Measurements from ENCODE around the gene CGN. TPM values are rescaled to one million over a fixed set of nuclear protein-coding genes. Genes with fewer than 3 reads are reported as not detected.
"Not testable (repeated sequence)": the region's sequence is repeated elsewhere in the genome, so short reads cannot be mapped to it uniquely, and the experiment has no call there.

CGN gene
- total RNA-seq, 1 donor, result 1.7 TPM

DNA sequence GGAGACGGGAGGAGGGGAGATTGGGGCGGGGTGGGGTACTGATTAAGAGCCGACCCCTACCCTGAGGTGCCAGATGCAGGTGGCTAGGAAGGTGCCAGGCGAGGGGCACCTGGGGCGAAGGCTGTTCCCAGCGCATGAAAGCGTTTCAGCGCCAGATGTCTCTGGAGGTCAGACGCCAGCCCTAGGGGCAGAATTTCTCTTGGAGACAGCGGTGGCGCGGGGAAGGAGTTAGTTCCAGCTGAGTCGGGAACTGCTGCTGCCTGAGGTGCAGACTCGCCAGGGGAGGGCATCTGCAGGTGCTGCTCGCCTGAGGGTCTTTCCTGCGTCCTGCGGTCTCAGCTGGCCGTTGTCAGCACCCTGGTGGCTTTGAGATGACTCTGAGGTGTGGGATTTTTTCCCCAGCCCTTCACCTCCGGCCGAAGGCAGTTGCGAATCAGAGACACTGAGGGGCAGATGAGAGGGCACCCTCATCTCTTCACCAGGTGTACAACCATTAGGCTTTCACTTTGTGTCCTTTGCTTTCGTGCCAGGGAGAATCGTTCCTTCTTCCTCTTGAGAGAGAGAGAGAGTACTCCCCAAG, 539 bp downstream of the CGN start:
- Histone ChIP-seq H3K27me3 (ENCODE audit: insufficient read depth, low read length) (peaks cover 17% of the 10 kb centered on the region), H3K9me3 (ENCODE audit: low read depth, low read length) (no peaks in the 10 kb centered on the region), H3K4me1 (ENCODE audit: insufficient read depth, low read length) (peaks cover 26% of the 10 kb centered on the region), H3K4me3 (ENCODE audit: low read length) (peak overlapping the region; percentile 51)

DNA sequence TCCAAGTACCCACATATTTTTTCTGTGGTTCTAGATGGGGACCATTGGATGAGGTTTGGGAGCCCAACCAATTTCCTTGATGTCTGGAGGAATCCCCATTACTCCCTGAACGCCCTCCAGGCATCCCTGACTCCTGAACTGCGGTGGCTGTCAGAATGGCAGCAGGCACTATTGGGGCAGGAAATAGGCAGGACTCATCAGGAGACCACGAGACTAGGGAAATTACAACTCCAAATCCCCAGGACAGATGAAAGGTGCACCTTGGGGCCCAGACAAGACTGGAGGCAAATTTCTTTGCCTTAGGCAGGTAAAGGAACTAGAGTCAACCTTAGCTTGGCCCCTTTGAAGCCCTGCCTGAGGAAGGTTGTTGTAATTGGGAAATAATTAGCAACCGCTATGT, 1.1 kb downstream of the CGN start:
- no peak overlapping the region for H3K4me3 ChIP-seq (ENCODE audit: low read length)

DNA sequence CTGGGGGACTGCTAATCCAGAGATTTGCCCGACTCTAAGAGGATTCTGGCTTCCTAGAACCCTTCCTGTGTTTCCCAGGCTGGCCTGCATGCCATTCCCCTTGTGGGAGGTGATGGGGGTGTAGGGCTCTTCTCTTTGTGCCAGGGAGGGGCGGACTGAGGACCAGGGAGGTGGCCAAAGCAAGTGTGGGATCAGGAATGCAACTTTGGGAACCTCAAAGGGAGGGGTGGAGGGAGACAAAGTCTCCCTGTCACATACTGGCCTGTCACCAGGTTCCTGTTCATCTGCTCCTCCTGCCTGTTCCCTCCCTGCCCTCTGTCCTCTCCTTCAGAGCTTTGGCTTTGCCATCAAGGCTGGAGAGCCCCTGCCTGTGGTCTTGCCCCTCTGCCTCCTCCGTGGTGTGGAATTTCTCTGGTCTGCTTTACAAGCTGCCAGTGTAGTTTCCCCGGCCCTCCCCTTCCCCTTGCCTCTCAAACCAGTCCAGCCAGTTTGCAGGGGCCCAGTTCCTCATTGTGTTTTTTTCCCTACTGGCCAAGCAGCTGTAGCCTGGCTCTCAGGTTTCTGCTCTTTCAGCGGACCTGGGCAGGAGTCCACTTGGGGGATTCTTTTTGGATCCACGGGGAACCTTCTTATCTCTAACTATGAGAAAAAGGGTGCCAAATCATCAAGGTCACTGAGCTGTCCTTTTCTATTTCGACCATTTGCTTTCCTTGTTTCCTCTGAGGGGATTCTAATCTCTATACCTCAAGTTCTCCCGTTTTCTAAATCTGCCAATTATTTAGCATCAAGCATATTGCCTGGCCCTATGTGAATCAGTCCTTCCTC, 1.8 kb downstream of the CGN start:
- H3K27me3 ChIP-seq (ENCODE audit: insufficient read depth, low read length), result peaks cover 17% of the 10 kb centered on the region
- peaks cover 26% of the 10 kb centered on the region for H3K4me1 ChIP-seq (ENCODE audit: insufficient read depth, low read length)
- H3K9me3 ChIP-seq (ENCODE audit: low read depth, low read length), result no peaks in the 10 kb centered on the region
- H3K4me3 ChIP-seq (ENCODE audit: low read length), result no peak overlapping the region

More for the DNA sequence above, 1.1 kb downstream of the CGN start:
- Histone ChIP-seq H3K9me3 (ENCODE audit: low read depth, low read length) (no peaks in the 10 kb centered on the region), H3K27me3 (ENCODE audit: insufficient read depth, low read length) (peaks cover 17% of the 10 kb centered on the region), H3K4me1 (ENCODE audit: insufficient read depth, low read length) (peaks cover 26% of the 10 kb centered on the region)

DNA sequence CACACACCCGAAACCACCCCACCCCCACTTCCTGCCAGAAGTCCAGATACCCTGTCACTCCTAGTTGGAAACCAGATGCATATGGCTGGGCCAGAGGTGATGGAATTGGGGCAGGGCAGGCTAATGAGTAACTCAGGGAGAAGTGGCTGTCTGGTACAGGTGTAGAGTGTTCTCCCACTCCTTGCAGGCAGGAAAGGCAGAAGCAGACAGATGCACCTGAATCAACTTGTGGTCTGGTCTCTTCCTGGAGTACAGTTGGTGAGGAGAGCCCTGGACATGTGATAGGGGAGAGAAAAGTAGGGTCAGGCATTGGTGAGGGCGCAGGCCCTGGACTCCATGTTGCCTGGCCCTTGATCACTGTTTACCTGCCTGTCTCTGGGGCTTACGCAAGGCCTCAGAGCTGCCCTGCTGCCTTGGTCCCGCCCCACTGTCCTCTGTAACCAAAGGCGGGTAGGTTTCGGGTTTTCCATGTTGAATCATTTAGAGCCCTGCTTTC, 2.5 kb downstream of the CGN start:
- H3K9me3 ChIP-seq (ENCODE audit: low read depth, low read length), result no peaks in the 10 kb centered on the region
- no peak overlapping the region for H3K4me3 ChIP-seq (ENCODE audit: low read length)
- H3K27me3 ChIP-seq (ENCODE audit: insufficient read depth, low read length), result peaks cover 17% of the 10 kb centered on the region
- H3K4me1 ChIP-seq (ENCODE audit: insufficient read depth, low read length), result peaks cover 26% of the 10 kb centered on the region

DNA sequence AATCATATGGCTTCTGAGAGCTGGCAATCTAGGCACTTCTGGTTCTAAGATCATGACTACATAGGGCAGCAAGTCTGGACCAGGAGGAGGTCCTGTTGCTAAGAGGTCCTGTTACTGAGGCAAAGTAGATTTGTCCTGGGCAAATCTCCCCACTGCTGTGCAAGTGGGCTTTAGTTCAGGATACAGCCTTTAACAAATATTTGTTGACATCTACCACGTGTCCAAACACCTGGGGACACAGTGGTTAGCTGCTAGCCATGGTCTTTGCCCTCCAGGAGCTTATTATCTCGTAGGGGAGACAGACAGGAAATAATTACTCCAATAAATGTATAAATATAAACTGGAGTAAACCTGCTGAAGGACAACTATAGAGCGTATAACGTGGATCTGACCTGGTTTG, 3.2 kb downstream of the CGN start:
- Histone ChIP-seq H3K4me3 (ENCODE audit: low read length) (no peak overlapping the region), H3K9me3 (ENCODE audit: low read depth, low read length) (no peaks in the 10 kb centered on the region), H3K4me1 (ENCODE audit: insufficient read depth, low read length) (peaks cover 26% of the 10 kb centered on the region)

DNA sequence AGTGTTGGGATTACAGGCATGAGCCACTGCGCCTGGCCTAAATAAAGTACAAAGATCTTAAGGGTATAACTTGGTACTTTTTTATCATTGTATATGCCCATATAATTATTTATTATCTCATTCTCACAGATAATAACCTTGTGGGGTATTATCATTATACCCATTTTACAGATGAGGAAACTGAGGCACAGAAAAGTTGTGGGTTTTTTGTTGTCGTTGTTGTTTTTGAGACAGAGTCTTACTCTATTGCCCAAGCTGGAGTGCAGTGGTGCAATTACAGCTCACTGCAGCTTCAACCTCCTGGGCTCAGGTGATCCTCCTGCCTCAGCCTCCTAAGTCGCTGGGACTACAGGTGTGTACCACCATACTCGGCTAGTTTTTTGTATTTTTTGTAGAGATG, 4.1 kb downstream of the CGN start:
- no peaks in the 10 kb centered on the region for H3K9me3 ChIP-seq (ENCODE audit: low read depth, low read length)
- peaks cover 14% of the 10 kb centered on the region for H3K27me3 ChIP-seq (ENCODE audit: insufficient read depth, low read length)
- peaks cover 26% of the 10 kb centered on the region for H3K4me1 ChIP-seq (ENCODE audit: insufficient read depth, low read length)
- no peak overlapping the region for H3K4me3 ChIP-seq (ENCODE audit: low read length)

More for the DNA sequence above, 3.2 kb downstream of the CGN start:
- peaks cover 17% of the 10 kb centered on the region for H3K27me3 ChIP-seq (ENCODE audit: insufficient read depth, low read length)

DNA sequence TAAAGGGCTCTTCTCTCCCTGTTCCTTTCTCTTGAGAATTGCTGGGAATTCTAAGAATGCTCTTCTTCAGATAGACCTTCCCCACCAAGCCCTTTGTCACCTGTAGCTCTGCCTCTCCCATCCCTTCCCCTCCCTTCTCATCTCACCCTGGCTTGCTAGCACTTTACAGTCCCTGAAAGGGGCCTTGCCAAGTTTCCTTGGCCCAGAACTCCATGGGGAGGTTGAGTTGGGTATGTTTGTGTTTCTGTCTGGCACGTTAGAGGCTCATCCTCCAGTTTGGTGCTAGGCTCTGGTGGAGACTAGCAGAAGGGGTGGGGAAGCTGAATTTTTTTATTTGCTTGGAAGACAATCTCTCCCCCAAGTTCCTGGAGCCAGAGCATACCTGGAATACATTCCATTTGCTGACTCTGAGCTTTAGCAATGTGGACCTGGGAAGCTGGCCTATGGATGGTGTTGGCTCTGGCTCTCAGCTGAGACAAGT, 4.9 kb downstream of the CGN start:
- no peaks in the 10 kb centered on the region for H3K9me3 ChIP-seq (ENCODE audit: low read depth, low read length)

DNA sequence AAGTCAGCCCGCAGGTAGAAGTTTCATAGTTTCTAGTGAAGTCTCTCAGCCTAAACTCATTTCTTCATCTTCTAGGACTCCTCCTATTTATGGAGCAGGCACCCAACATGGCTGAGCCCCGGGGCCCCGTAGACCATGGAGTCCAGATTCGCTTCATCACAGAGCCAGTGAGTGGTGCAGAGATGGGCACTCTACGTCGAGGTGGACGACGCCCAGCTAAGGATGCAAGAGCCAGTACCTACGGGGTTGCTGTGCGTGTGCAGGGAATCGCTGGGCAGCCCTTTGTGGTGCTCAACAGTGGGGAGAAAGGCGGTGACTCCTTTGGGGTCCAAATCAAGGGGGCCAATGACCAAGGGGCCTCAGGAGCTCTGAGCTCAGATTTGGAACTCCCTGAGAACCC, 7.2 kb downstream of the CGN start:
- H3K27me3 ChIP-seq (ENCODE audit: insufficient read depth, low read length), result no peaks in the 10 kb centered on the region
- no peak overlapping the region for H3K4me3 ChIP-seq (ENCODE audit: low read length)
- peaks cover 2% of the 10 kb centered on the region for H3K4me1 ChIP-seq (ENCODE audit: insufficient read depth, low read length)
- H3K9me3 ChIP-seq (ENCODE audit: low read depth, low read length), result no peaks in the 10 kb centered on the region

More for the DNA sequence above, 4.9 kb downstream of the CGN start:
- peaks cover 18% of the 10 kb centered on the region for H3K4me1 ChIP-seq (ENCODE audit: insufficient read depth, low read length)
- H3K4me3 ChIP-seq (ENCODE audit: low read length), result no peak overlapping the region
- H3K27me3 ChIP-seq (ENCODE audit: insufficient read depth, low read length), result peaks cover 10% of the 10 kb centered on the region

DNA sequence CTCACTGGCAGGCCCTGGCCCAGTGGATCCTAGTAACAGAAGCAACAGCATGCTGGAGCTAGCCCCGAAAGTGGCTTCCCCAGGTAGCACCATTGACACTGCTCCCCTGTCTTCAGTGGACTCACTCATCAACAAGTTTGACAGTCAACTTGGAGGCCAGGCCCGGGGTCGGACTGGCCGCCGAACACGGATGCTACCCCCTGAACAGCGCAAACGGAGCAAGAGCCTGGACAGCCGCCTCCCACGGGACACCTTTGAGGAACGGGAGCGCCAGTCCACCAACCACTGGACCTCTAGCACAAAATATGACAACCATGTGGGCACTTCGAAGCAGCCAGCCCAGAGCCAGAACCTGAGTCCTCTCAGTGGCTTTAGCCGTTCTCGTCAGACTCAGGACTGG, 7.7 kb downstream of the CGN start:
- Histone ChIP-seq H3K9me3 (ENCODE audit: low read depth, low read length) (no peaks in the 10 kb centered on the region), H3K4me1 (ENCODE audit: insufficient read depth, low read length) (no peaks in the 10 kb centered on the region), H3K4me3 (ENCODE audit: low read length) (no peak overlapping the region), H3K27me3 (ENCODE audit: insufficient read depth, low read length) (no peaks in the 10 kb centered on the region)

DNA sequence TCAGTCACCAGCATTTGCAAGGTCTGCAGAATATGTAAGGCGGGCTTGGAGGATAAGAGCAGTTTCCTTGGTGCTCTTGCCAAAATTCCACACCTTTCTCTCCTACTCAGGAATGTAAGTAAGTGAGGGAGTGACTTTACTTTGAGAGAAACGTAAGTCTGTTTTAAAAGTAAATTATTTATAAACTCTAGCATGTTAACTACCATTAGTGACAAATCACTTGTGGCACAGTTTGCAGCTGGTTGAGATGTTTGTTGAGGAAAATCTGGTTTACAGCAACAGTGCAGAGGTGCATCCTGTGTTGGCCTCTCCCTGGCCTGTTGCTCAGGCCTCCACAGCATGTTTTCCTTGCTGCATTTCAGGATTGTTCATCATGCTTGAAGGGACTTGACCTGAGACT, 8.5 kb downstream of the CGN start:
- Histone ChIP-seq H3K27me3 (ENCODE audit: insufficient read depth, low read length) (no peaks in the 10 kb centered on the region), H3K9me3 (ENCODE audit: low read depth, low read length) (no peaks in the 10 kb centered on the region), H3K4me3 (ENCODE audit: low read length) (no peak overlapping the region), H3K4me1 (ENCODE audit: insufficient read depth, low read length) (no peaks in the 10 kb centered on the region)

DNA sequence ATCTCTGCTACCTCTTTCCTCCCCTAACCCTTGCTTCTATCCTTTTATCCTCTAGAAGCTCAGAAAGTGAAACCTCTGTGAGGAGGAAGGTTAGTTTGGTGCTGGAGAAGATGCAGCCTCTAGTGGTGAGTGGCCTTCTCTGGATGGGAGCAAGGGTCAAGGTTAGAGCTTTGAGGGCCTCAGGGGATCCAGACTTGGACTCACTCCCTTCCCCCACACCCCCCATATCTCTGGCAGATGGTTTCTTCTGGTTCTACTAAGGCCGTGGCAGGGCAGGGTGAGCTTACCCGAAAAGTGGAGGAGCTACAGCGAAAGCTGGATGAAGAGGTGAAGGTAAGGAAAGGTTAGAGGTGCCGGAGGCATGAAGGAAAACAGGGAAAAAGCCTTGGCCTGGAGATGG, 9.2 kb downstream of the CGN start:
- H3K4me1 ChIP-seq (ENCODE audit: insufficient read depth, low read length), result no peaks in the 10 kb centered on the region
- no peak overlapping the region for H3K4me3 ChIP-seq (ENCODE audit: low read length)
- no peaks in the 10 kb centered on the region for H3K27me3 ChIP-seq (ENCODE audit: insufficient read depth, low read length)
- H3K9me3 ChIP-seq (ENCODE audit: low read depth, low read length), result no peaks in the 10 kb centered on the region

DNA sequence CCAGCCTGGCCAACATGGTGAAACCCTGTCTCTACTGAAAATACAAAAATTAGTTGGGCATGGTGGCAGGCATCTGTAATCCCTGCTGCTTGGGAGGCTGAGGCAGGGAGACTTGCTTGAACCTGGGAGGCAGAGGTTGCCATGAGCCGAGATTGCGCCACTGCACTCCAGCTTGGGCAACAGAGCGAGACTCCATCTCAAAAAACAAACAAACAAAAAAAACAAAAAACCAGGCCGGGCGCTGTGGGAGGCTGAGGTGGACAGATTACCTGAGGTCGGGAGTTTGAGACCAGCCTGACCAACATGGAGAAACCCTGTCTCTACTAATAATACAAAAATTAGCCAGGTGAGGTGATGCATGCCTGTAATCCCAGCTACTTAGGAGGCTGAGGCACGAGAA, 11.2 kb downstream of the CGN start:
- H3K27me3 ChIP-seq (ENCODE audit: insufficient read depth, low read length); H3K4me1 ChIP-seq (ENCODE audit: insufficient read depth, low read length); H3K9me3 ChIP-seq (ENCODE audit: low read depth, low read length); H3K4me3 ChIP-seq (ENCODE audit: low read length): not testable (repeated sequence)

DNA sequence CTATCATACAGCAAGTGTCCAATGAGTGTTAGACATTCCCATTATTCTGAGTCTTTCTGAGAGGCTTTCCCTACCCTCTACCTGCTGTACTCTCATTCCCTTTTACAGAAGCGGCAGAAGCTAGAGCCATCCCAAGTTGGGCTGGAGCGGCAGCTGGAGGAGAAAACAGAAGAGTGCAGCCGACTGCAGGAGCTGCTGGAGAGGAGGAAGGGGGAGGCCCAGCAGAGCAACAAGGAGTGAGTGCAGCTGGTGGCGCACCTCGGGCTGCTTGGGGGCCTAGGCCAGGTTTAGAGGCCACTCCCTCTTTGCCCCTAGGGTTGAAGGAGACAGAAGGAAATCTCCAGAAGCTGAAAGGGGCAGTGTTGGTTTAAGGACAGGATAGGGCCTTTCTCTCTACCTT, 12.1 kb downstream of the CGN start:
- no peaks in the 10 kb centered on the region for H3K4me1 ChIP-seq (ENCODE audit: insufficient read depth, low read length)
- H3K9me3 ChIP-seq (ENCODE audit: low read depth, low read length), result no peaks in the 10 kb centered on the region
- no peaks in the 10 kb centered on the region for H3K27me3 ChIP-seq (ENCODE audit: insufficient read depth, low read length)
- H3K4me3 ChIP-seq (ENCODE audit: low read length), result no peak overlapping the region

DNA sequence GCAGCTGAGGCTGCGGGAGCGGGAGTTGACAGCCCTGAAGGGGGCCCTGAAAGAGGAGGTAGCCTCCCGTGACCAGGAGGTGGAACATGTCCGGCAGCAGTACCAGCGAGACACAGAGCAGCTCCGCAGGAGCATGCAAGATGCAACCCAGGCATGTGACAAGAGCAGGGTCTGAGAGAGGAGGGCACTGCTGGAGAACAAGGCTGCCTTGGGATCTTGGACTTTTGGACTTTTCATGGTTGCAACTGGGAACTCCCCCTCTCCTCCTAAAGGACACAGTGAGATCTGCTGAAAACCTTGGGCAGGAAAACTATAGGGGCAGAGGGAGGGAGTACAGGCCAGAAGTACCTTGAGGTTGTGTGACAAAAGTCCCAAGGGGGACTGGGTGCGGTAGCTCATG, 13.5 kb downstream of the CGN start:
- H3K27me3 ChIP-seq (ENCODE audit: insufficient read depth, low read length), result no peaks in the 10 kb centered on the region
- H3K9me3 ChIP-seq (ENCODE audit: low read depth, low read length), result no peaks in the 10 kb centered on the region
- H3K4me1 ChIP-seq (ENCODE audit: insufficient read depth, low read length), result no peaks in the 10 kb centered on the region
- H3K4me3 ChIP-seq (ENCODE audit: low read length), result no peak overlapping the region

DNA sequence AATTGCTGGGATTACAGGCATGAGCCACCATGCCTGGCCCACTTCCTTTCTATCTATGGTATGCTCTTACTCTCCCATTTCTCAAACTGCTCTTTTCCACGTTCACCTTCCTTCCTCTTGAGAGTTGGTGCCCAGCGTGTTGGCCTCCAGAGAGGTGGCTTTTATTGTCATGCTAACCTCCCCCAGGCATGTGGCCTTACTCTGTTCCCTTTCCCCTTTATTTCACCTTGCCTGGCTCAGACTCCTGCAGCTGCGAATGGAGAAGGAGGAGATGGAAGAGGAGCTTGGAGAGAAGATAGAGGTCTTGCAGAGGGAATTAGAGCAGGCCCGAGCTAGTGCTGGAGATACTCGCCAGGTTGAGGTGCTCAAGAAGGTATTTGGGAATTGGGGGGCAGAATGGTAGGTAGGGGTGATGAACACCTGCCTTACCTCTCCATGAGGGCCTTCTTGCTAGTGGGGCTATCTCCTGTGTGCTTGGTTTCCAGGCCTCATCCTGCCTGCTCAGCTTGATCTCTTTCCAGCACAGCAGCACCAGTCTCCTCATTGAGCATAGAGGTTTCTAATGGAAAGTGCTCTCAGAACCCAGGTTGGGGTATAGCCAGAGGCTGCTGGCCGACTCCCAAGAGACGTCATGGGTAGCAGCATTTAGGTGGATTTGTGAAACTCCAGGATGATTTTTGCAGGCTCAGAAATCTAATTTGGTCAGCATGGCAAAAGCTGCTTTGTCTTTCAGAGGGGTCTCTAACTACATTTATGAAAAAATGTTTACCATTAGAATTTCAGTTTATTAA, 15.7 kb downstream of the CGN start:
- no peaks in the 10 kb centered on the region for H3K27me3 ChIP-seq (ENCODE audit: insufficient read depth, low read length)
- H3K4me1 ChIP-seq (ENCODE audit: insufficient read depth, low read length), result no peaks in the 10 kb centered on the region
- H3K4me3 ChIP-seq (ENCODE audit: low read length), result no peak overlapping the region
- no peaks in the 10 kb centered on the region for H3K9me3 ChIP-seq (ENCODE audit: low read depth, low read length)

Measured in mononuclear cell (primary cell).